H1 (cell line): ENCODE results near the gene NECTIN3.

ENCODE experiments used
- CREB1 ChIP-seq: IDR thresholded peaks from 2 replicates; pipeline ENCODE4 v1.6.1; 2012; ENCODE audit warnings: inconsistent platforms
- HDAC2 ChIP-seq, 2 experiments: fragments of 300-600 bp in 1 of 2; sonication (generic) in 1 of 2; IDR thresholded peaks; 2 replicates each; pipeline ENCODE4 v1.6.1; 2011 to 2012; ENCODE audit warnings: low read depth in 2 of 2, low read length in 2 of 2, mild to moderate bottlenecking in 2 of 2, moderate library complexity in 2 of 2, borderline replicate concordance in 1 of 2, inconsistent platforms in 1 of 2
- SP1 ChIP-seq: IDR thresholded peaks from 2 replicates; pipeline ENCODE4 v1.6.1; 2011; ENCODE audit warnings: low read depth, low read length
- YY1 ChIP-seq: IDR thresholded peaks from 2 replicates; pipeline ENCODE4 v1.6.1; 2011; ENCODE audit warnings: low read depth, mild to moderate bottlenecking, low read length
- TF ChIP-seq, protein P1 (sequence below), 3 experiments: IDR thresholded peaks; 1 replicate in 2 of 3; 2 replicates in 1 of 3; pipeline versions ENCODE4 v1.5.1 to v1.6.1; 2011; ENCODE audit warnings: low read length in 3 of 3, mild to moderate bottlenecking in 3 of 3, inconsistent platforms in 2 of 3, low read depth in 1 of 3, moderate library complexity in 1 of 3; ENCODE audit not compliant: insufficient read depth in 1 of 3; ENCODE audit errors: control extremely low read depth in 1 of 3

DNA sequence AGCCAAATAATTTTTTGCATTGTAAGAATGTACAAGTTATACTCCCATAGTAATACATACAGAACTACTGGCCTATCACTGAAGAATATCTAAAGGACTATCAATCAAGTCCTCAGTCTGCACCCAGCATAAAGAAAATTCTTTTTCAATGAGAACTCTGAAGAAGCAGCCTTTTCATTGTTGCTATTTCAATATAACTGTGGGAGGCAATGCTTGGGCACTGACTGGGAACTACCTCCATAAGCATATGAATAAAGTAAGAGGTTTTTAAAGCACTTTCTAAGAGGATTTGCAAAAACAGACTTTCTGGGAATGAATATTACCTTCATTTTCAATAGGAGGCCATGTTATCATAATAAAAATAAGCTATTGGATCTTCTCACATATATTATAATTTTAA, 24.6 kb upstream of the NECTIN3 start:
- TF ChIP-seq, protein P1, sequence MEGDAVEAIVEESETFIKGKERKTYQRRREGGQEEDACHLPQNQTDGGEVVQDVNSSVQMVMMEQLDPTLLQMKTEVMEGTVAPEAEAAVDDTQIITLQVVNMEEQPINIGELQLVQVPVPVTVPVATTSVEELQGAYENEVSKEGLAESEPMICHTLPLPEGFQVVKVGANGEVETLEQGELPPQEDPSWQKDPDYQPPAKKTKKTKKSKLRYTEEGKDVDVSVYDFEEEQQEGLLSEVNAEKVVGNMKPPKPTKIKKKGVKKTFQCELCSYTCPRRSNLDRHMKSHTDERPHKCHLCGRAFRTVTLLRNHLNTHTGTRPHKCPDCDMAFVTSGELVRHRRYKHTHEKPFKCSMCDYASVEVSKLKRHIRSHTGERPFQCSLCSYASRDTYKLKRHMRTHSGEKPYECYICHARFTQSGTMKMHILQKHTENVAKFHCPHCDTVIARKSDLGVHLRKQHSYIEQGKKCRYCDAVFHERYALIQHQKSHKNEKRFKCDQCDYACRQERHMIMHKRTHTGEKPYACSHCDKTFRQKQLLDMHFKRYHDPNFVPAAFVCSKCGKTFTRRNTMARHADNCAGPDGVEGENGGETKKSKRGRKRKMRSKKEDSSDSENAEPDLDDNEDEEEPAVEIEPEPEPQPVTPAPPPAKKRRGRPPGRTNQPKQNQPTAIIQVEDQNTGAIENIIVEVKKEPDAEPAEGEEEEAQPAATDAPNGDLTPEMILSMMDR (IDR thresholded peaks at IDR 0.05; ENCODE audit: control extremely low read depth in 1 of 3, insufficient read depth in 1 of 3, low read depth in 1 of 3, low read length in 3 of 3), result no peak
- TF ChIP-seq YY1 (no peak), CREB1 (no peak), HDAC2 (IDR thresholded peaks at IDR 0.05; ENCODE audit: borderline replicate concordance in 1 of 2, low read depth in 2 of 2, low read length in 2 of 2) (peak in 1 of 2 experiments; percentile 42; a peak in 1 of 4 replicates), SP1 (no peak)
